TTC549 (cell line): ENCODE measurements around the gene NCR1.
"Not testable (repeated sequence)": the region's sequence is repeated elsewhere in the genome, so short reads cannot be mapped to it uniquely, and the experiment has no call there.

Experiments
- FAIRE-seq: peaks from 2 replicates; lab custom pipeline; 2012; peaks lifted over from hg19 to GRCh38; lab: Jason Lieb, UNC

The NCR1 gene

DNA sequence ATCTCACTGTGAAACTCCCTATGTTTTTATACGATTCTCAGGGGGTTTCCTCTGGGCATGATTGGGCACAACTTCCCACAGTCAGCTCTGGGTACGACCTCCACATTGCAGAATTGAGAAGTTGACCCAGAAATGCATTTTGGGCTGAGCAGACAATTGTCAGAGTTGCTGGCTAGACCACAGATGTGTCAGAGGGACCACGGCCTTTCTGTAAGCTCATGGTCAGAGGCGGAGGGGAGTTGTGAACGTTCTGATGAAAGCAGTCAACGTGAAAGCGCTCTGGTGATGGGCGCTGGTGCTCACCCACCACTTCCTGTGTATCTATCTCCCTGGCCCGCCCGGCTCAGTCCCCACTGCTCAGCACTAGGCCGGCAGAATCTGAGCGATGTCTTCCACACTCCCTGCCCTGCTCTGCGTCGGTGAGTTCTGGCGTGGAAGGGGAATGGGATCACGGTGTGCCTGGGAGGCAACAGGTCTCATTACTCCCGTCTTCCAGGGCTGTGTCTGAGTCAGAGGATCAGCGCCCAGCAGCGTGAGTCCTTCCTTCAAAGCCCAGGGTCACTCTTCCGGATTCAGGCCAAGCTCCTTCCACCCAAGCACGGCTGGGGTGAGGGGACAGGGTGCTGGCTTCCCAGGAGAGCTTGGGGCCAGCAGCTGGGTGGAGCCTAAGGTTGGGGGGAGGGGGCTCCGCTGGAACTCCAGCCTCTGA is at the start of gene NCR1:
Gene NCR1, plus strand, starts transcription at position 346 of the 709 bp plus-strand sequence. Its CDS starts 40 bp downstream, at position 386.
- FAIRE-seq: no peak

DNA sequence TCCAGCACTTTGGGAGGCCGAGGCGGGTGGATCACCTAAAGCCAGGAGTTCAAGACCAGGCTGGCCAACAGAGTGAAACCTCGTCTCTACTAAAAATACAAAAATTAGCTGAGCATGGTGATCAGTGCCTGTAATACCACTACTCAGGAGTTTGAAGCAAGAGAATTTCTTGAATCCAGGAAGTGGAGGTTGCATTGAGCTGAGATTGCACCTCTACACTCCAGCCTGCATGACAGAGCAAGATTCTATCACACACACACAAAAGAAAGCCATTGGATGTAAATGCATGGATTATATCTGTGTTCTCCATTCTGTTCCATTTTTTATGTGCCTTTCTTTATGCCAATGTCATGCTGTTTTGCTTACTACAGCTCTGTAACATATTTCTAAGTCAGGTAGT is 47.5 kb upstream of the NCR1 start:
- FAIRE-seq: not testable (repeated sequence)

DNA sequence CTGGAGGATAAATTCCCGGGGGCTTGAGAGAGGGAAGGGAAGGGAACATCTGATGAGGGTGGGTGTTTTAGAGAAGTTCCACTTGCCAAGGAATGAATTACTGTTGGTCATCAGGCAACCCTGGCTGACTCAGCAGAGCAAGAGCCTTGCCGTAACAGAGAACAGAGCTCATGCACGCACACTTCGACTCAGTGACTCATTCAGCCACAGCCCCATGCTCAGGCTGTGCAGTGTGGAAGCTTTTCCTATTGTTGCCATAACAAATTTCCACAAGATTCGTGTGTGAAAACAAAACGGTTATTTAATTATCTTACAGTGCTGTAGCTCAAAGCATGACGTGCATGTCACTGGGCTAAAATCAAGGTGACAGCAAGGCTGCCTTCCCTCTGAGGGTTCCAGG is 46.5 kb upstream of the NCR1 start:
- FAIRE-seq: not testable (repeated sequence)

- not testable (repeated sequence) for FAIRE-seq
These were observed 42.5 kb upstream of the NCR1 start for GRCh38 chr19:54863459-54863858.

GRCh38 chr19:54871696-54872095 is 34.3 kb upstream of the NCR1 start:
- no peak for FAIRE-seq

- no peak for FAIRE-seq
These were observed 32.0 kb upstream of the NCR1 start, which contains the start of gene FCAR for GRCh38 chr19:54873990-54874389. Gene FCAR, plus strand, starts transcription at chr19:54874235. Its CDS starts 55 bp downstream, at chr19:54874290.

GRCh38 chr19:54875506-54875905 is 30.4 kb upstream of the NCR1 start:
- FAIRE-seq: no peak

DNA sequence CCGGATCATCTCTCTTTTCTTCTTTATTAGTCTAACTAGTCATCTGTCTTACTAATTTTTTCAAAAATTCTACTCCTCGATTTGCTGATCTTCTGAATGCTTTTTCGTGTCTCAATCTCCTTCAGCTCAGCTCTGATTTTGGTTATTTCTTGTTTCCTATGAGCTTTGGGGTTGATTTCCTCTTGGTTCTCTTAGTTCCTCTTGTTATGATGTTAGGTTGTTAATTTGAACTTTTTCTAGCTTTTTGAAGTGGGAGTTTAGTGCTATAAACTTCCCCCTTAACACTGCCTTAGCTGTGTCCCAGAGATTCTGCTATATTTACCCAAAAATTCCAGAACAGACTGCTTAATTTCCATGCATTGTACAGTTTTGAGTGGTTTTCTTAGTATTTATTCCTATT is 28.5 kb upstream of the NCR1 start:
- FAIRE-seq: no peak

DNA sequence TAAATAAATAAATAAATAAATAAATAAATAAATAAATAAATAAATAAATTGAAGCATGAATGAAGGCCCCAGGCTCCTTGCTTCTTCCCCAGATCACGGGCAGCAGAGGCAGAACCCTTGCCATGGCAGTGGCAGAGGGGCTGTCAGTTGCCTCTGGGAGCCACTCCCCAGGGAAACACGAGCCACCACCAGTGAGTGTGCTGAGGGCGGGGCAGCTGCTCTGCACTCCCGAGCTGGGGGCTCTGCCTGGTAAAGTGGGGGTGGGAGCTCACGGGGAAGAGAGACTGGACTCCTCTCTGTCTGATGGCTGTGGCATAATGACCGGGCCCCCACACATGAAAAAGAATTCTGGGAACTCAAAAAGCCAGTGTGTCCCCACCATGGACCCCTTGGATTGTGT is 24.1 kb upstream of the NCR1 start:
- FAIRE-seq: no peak

DNA sequence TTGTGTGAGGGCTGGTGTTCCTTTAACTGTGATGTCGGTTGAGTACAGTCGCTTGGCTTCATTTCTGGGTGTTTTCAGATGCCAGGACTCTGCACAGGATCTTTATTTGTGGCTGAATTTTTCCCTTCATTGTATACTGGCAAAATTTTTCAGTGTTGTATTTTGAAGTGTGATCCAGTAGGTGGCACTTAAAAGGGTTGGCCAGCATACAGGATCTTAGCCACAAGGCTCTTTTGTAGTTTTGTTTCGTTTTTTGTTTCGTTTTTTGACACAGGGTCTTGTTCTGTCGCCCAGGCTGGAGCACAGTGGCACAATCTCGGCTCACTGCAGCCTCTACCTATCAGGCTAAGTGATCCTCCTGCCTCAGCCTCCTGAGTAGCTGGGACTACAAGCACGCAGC is 23.2 kb upstream of the NCR1 start:
- no peak for FAIRE-seq

DNA sequence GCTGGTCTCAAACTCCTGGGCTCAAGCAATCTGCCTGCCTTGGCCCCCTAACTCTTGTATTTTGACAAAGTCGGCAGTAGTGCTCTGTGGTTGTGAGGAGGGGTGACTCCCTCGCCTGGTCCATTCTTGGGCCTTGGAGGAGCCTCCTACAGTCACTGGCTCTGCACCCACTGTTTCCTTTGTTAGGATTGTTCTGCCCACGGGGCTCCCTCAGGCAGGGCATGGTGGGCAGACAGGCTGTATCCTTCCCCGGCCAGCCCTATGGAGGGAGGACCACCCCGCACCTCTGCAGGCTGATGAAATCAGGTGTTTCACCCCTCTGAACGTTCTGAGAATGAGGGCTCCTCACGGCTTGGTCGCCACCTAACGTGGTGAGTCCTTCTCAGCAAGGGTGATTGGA is 22.7 kb upstream of the NCR1 start:
- no peak for FAIRE-seq

DNA sequence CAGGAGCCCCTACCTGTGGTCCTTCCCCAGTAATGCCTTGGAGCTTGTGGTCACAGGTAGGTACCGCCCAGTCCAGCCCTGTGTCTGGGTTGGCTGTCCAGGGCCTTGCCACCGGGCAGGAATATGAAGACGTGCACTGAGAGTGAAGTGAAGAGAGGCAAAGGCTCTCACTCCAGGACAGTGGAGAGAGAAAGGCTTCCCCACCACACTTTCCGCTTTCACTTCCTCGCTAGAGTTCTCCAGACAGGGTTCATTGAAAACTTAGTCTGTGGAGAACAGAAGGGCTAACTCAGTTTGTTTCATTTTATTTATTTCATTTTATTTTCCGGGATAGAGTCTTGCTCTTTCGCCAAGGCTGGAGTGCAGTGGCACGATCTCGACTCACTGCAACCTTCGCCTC is 17.7 kb upstream of the NCR1 start:
- FAIRE-seq: no peak

GRCh38 chr19:54889566-54889965 is 16.4 kb upstream of the NCR1 start:
- FAIRE-seq: no peak

DNA sequence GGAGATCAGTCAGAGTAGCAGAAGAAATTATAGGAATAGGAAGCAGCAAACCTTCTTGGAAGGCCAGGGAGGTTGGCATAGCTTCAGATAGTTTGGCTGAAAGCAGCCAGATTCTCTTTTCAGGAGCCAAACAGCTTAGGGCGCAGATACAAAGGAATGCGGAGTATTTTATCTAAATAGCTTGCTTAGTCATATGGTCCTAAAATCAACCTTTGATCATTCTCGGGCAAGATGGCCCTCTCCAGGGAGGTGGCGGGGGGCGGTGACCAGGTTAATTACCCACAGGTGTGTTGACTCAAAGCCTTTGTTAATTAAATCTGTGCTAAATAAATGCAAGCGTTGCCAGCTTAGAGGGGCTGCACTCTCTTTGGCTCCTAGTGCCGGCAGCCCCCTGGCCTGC is 12.5 kb upstream of the NCR1 start:
- FAIRE-seq: no peak

GRCh38 chr19:54894106-54894505 is 11.8 kb upstream of the NCR1 start:
- not testable (repeated sequence) for FAIRE-seq

GRCh38 chr19:54896036-54896435 is 9.9 kb upstream of the NCR1 start:
- FAIRE-seq: no peak

- FAIRE-seq: not testable (repeated sequence)
These were observed 7.3 kb upstream of the NCR1 start for GRCh38 chr19:54898685-54899084.

GRCh38 chr19:54899646-54900045 is 6.3 kb upstream of the NCR1 start:
- FAIRE-seq: not testable (repeated sequence)

- FAIRE-seq: not testable (repeated sequence)
These were observed 4.8 kb upstream of the NCR1 start for GRCh38 chr19:54901153-54901552.

- FAIRE-seq: no peak
These were observed 3.9 kb upstream of the NCR1 start for GRCh38 chr19:54902061-54902460.

- FAIRE-seq: no peak
These were observed 2.6 kb upstream of the NCR1 start for GRCh38 chr19:54903303-54903702.

GRCh38 chr19:54904261-54904660 is 1.7 kb upstream of the NCR1 start:
- FAIRE-seq: not testable (repeated sequence)

DNA sequence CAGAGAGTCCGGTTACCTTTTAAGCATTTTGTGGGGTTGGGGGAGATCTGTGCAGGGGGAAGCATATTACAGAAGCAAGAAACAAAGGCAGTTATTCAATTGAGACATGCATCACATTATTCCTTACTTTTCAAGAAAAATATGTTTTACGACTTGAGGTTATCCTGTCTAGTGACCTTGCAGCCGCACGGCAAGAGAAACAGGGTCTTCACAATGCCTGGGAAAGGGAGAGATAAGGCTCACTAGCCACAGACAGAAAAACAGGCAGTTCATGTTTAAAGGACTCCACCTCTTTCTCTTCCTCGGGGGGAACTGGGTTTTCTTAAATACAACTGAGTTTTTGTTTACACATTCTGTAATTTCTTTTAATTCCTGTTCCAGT is 536 bp upstream of the NCR1 start:
- FAIRE-seq: no peak

DNA sequence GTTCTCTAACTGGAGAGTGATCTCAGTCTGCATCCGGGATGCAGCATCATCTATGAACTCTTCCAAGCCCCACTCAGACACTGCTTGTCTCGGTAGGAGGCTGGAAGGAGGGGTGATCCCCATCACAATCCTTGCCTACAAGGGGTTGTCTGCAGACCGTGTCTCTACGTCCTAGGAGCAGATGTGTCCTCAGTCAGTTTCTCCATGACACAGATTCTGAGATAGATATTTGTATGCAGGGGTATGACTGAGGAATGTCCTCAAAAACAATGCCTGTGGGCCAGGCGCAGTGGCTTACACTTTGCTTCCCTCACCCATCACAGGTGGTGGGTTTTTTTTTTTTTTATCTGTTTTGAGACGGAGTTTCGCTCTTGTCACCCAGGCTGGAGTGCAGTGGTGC is 871 bp downstream of the NCR1 start:
- FAIRE-seq: no peak

DNA sequence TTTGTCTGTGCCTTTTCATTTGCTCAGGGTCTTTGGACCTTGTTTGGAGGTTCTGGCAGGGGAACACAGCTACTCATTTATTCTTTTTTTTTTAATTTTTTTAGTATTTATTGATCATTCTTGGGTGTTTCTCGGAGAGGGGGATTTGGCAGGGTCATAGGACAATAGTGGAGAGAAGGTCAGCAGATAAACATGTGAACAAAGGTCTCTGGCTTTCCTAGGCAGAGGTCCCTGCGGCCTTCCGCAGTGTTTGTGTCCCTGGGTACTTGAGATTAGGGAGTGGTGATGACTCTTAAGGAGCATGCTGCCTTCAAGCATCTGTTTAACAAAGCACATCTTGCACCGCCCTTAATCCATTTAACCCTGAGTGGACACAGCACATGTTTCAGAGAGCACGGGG is 2.0 kb downstream of the NCR1 start:
- not testable (repeated sequence) for FAIRE-seq
